ENCODE data around the gene PARP1.
"Not testable (repeated sequence)": the region's sequence is repeated elsewhere in the genome, so short reads cannot be mapped to it uniquely, and the experiment has no call there.

Gene PARP1

GRCh38 chr1:226350519-226350865, 57.4 kb downstream of the PARP1 start:
- DNase-seq (ENCODE audit: low read depth), result no peak

DNA sequence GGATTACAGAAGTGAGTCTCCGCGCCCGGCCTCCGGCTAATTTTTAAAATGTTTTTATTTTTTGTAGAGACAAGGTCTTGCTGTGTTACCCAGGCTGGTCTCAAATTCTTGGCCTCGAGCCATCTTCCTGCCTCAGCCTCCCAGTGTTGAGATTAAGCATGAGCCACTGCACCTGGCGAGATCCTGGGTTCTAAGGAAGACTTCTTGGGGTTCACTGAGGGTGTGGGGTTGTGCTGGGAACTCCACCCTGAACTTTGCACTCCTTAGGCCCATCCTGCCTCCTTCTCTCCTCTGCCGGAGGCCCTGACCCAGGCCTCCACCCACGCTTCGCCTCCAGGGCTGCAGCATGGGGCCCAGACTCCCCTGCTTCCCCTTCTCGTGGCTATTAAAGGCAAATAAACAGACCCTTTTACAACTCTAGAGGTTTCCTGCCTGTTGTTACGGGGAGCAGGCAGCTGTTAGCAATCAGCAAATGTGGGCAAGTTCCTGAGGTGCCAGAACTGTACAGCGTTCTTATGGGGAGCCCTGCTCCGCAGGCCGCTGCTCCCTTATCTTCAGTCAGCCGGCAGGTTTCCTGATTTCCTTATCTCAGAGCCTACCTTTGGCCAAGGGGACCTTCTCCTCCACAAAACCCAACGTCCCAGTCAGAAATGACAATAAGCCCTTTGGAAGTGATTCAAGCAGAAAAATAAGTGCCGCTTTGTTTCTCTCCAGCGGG, 57.9 kb downstream of the PARP1 start:
- DNase-seq (ENCODE audit: low read depth), result no peak

DNA sequence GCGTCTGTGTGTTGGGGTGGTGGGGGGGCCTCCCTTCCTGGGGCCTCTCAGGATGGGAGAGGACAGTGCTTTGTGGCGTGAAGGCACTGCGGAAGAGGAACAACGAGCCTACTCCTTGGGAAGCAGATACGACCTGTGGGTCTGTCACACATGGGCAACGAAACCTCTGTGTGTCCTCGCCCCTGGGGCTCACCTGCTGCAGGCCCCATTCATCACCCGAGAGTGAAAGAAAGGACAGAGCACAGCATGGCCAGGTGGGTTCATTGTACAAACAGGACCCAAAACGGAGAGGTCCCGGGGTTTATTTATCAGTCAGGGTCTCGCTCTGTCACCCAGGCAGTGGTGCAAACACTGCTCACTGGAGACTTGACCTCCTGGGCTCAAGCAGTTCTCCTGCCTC, 58.8 kb downstream of the PARP1 start:
- no peak for DNase-seq (ENCODE audit: low read depth)

GRCh38 chr1:226344441-226345259, 63.2 kb downstream of the PARP1 start:
- no peak for DNase-seq (ENCODE audit: low read depth)

GRCh38 chr1:226342656-226343055, 65.2 kb downstream of the PARP1 start:
- no peak for DNase-seq (ENCODE audit: low read depth)

GRCh38 chr1:226340111-226340510, 67.8 kb downstream of the PARP1 start:
- not testable (repeated sequence) for DNase-seq (ENCODE audit: low read depth)

- DNase-seq (ENCODE audit: low read depth), result no peak
These were observed 70.5 kb downstream of the PARP1 start for GRCh38 chr1:226337276-226337875.

- DNase-seq (ENCODE audit: low read depth), result no peak
These were observed 72.2 kb downstream of the PARP1 start for GRCh38 chr1:226335661-226336060.

DNA sequence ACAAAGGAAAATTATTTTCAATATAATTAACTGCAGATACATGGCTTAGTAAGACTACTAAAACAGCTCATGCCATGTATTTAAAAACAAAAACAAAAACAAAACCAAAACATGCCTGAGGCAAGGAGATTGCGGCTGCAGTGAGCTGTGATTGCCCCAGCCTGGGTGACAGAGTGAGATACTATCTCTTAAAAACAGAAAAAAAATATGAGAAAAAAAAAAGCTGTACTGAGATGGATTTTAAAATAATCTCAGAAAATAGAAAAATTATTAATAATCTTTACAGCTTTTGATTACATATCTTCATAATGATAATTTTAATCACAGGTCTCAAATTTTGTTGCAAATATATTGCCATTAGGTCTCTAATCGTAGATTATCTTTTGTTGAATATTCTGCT, 74.9 kb downstream of the PARP1 start:
- no peak for DNase-seq (ENCODE audit: low read depth)

DNA sequence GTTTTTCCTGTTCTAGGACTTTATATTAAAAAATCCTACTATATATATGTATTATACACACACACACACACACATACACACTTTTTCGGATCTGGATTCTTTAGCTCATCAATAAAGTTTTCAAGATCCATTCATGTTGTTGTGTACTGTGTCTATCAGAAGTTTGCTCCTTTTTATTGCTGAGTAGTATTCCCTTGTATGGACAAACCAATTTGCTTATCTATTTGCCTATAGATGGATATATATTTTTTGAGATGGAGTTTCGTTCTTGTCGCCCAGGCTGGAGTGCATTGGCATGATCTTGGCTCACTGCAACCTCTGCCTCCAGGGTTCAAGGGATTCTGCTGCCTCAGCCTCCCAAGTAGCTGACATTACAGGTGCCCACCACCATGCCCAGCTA, 78.7 kb downstream of the PARP1 start:
- DNase-seq (ENCODE audit: low read depth), result no peak

GRCh38 chr1:226327761-226328162, 80.1 kb downstream of the PARP1 start:
- DNase-seq (ENCODE audit: low read depth), result no peak

DNA sequence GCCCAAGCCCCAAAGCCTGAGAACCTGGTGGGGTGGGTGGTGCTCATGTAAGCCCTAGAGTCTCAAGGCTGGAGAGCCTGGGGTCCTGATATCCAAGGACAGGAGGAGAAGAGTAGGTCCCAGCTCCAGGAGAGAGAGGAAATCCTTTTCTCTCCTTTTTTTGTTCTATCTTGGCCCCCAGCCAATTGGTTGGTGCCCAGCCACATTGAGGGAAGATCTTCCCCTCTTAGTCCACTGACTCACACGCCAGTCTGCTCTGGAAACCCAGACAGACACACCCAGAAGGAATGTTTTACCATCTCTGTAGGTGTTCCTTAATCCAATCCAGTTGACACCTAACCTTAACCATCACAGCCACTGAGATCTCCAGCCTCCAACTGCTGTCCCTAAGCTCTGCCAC, 82.7 kb downstream of the PARP1 start:
- no peak for DNase-seq (ENCODE audit: low read depth)

GRCh38 chr1:226324479-226324878, 83.4 kb downstream of the PARP1 start:
- no peak for DNase-seq (ENCODE audit: low read depth)

- no peak for DNase-seq (ENCODE audit: low read depth)
These were observed 84.9 kb downstream of the PARP1 start for GRCh38 chr1:226322986-226323385.

DNA sequence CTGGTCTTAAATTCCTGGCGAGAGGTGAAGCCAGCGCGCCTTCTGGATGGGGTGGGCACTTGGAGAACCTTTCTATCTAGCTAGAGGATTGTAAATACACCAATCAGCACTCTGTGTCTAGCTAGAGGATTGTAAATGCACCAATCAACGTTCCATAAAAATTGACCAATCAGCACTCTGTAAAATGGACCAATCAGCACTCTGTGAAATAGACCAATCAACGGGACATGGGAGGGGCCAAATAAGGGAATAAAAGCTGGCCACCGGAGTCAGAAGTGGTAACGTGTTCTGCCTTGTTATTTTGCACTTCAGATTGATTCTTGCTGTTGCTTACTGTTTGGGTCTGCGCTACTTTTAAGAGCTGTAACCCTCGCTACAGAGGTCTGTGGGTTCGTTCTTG, 87.0 kb downstream of the PARP1 start:
- DNase-seq (ENCODE audit: low read depth), result no peak

- no peak for DNase-seq (ENCODE audit: low read depth)
These were observed 89.4 kb downstream of the PARP1 start for GRCh38 chr1:226318471-226318870.

GRCh38 chr1:226314055-226314454, 93.8 kb downstream of the PARP1 start:
- DNase-seq (ENCODE audit: low read depth), result no peak

DNA sequence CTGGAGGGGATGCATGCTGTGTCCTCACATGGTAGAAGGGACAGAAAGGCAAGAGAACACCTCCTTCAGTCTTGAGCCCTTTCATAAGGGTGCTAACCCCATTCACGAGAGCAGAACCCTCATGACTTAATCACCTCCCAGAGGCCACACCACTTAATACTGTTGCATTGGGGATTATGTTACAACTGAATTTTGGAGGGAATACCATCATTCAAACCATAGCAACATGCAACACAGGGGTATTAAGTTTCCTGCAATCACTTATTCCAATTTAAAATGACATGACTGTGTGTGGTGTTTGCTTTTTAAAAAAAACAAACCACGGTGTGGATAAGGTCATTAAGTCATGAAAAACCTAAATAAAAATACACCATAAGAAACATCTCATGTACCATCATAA, 95.8 kb downstream of the PARP1 start:
- no peak for DNase-seq (ENCODE audit: low read depth)

DNA sequence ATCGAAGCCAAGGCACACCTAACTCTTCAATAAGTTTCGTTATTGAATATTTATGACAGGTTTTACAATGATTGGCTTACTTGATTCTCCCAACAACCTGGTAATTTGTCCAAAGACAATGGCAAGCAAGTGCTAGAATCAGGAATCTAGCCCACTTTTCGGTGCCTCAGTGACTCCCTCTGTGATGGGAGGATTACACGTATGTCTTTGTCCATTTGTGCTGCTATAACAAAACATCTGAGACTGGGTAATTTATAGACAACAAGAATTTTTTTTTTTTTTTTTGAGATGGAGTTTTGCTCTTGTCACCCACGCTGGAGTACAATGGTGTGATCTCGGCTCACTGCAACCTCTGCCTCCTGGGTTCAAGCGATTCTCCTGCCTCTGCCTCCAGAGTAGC, 96.5 kb downstream of the PARP1 start:
- DNase-seq (ENCODE audit: low read depth), result no peak

All from activated T-cell treated with anti-CD3 and anti-CD28 coated beads for 1 hour (primary cell).